HG03439 (cell line): ENCODE results near the gene SIDT2.
"Not testable (repeated sequence)": the region's sequence is repeated elsewhere in the genome, so short reads cannot be mapped to it uniquely, and the experiment has no call there.

Experiments used
- ATAC-seq: cut with Tn5 transposase; IDR thresholded peaks from one replicate; pipeline ENCODE4 v1.9.1; 2021; ENCODE audit warnings: mild to moderate bottlenecking, moderate library complexity; ENCODE audit not compliant: unreplicated experiment

SIDT2 gene

DNA sequence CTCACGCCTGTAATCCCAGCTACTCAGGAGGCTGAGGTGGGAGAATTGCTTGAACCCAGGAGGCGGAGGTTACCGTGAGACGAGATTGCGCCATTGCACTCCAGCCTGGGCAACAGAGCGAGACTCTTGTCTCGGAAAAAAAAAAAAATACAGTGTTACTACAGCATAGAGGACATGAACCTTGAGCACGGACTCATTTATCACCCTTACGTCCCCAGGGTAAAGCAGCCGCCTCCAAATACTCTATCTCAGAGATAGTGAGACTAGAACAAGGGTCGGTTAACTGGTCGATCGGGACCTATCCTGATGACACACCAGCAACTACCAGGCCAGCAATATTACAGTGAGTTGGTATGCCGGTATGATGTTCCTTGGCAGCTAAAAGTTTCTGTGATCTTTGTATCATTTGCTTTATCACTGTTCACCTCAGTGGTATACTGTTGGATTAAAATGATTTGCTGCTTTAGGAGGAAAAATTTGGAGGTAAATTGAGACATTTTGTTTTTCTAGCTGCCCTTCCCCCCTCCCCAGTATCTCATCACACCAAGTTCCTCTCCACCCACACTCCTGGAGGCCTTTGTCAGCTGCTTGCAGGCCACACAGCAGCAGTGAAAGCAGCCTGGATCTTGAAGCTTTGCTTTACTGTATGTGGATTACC is 7.0 kb upstream of the SIDT2 start:
- ATAC-seq, result no peak

DNA sequence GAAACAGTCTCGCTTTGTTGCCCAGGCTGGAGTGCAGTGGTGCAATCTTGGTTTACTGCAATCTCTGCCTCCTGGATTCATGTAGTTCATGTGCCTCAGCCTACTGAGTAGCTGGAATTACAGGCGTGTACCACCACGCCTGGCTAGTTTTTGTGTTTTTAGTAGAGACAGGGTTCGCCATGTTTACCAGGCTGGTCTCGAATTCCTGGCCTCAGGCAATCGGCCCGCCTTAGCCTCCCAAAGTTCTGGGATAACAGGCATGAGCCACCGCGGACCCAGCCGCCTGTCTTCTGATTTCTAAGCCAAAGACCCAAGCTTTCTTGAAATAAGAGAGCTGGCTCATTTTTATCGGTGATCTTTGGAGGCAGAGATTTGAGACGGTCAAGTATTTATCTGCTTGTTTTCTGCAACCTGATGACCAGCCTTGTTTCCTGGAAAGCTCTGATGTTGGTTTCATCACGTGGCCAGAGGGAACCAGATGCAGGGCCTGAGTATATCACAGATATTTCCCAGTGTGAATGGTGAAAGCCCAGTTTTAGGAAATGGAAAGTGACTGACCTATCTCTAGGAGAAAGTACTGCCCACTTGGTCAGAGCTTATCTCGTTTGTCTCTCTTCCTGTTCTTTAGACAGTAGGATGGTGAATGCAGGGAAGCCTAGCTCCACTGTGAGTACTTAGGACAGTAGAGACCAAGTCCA is 5.7 kb upstream of the SIDT2 start:
- no peak for ATAC-seq

DNA sequence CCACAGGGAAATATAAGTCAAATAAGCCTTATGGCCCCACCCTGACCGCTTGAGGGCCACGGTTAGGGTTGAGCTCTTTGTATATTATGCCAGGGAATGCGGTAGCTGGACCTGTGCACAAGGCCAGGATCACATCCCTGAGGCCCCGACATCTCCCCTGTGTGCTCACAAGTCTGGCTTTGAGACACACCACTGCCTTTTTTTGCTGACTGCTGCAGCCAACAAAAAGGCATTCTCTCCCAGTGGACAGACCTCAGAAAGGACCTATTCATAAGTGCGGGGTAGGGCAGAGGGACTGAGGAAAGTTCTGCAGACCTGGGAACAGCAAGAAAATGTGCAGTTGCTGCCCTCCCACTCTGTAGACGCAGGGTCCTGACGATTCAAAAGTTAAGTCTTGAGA is 3.4 kb upstream of the SIDT2 start:
- no peak for ATAC-seq

DNA sequence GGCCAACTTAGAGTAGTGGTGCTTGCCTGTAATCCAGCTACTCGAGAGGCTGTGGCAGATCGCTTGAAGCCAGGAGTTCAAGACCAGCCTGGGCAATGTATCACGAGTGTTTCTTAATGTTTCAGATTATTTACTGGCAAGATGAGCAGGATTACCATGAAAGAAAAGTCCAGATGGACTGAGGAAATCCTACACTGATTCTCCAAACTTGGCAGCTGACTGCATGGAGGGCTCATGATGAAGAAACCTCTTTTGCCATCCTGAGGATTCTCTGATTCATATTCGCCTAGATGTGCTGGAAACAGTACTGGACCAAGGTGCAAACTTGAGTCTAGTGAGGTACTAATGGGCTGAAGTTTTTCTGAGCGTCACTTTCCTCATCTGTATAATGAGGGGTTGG is 2.8 kb upstream of the SIDT2 start:
- no peak for ATAC-seq

DNA sequence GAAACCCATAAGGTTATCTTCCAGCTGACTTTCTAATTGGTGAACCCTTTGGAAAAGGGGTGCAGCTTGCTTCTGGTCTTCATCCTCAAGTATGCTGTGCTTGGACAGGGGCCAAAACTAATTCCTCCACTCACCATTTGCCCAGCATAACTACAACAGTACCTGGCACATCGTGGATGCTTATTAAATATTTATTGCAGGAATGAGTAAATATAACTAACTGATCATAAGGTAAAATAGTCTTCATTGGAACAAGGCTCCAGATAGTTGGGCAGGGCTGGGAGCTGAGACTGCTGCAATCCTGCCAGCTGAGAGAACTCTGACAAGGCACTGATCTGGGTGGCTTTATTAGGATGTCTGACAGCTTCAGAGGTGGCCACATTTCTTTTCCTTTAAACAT is 2.4 kb upstream of the SIDT2 start:
- no peak for ATAC-seq

DNA sequence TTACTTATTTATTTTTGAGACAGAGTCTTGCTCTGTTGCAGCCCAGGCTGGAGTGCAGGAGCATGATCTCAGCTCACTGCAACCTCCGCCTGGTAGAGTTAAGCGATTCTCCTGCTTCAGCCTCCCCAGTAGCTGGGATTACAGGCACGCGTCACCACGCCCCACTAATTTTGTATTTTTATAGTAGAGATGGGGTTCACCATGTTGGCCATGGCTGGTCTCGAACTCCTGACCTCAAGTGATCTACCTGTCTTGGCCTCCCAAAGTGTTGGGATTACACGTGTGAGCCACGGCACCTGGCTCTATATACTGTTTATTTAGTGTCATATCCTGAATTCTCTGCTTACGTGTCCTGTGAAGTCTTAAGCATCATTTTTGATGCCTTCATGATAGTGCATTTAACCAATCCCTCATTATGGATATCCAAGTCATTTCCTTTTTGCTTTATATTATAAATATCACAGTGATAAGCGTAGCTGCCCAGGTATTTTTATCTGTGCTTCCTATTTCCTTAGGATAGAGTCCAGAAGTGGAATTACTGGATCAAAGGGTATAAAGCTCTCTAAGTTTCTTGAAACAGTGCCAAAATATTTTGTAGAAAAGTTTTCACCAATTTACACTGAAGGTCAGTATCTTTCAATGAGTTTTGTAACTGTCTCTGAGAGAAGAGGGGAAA is 871 bp upstream of the SIDT2 start:
- no peak for ATAC-seq

DNA sequence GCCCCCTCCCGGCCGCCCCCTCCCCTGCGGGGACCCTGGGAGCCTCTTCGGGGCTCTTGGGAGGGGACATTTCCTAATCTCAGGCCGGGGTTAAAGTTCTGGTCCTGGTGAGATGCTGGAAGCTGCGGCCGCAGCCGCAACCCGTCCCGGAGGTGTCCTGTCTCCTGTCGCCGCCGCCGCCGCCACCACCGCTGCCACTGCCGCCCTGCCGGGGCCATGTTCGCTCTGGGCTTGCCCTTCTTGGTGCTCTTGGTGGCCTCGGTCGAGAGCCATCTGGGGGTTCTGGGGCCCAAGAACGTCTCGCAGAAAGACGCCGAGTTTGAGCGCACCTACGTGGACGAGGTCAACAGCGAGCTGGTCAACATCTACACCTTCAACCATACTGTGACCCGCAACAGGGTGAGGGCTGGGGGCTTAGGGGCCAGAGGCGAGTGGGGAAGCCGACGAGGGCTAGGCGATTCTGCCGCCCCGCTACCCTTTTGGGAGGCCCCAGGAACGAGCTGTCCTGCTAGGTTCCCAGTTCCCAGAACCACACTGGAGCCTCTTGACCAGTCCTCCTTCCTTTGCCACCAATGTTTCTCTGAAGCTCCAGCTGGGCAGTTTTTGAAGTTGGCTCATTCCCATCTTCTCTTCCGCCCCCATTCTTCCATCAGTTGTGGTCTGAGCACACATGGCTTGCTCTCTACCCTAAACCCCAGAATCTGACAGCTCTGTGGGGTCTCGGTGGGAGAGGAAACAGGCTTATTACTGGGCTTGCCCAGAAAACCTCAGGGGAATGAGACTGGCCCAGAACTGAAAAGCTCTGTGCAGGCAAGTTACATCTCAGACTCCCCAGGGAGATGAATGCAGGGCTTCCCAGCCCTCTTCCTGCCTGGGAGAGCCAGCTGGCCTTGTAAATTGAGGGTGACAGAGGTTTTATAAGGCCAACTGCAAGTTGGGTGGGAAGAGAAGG is 781 bp downstream of the SIDT2 start:
- ATAC-seq, result peak; percentile 34

DNA sequence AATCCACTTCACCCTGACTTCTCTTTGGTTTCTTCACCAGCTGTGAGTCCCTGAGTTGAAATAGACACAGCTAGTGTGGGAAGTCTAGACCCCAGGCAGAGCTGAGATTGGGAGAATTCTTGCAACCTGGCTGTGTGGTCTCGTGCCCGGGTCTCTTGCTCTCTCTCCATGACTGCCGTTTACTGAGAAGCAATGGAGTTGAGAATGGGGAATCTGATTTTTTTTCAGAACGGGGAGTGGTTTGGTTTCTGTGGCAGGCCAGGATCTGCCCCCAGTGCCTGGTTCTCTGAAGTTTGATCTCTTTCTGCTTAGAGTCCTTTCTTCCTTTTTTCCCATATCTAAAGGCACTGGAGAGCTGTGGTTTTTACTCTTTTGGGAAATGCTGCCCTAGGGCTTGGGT is 1.5 kb downstream of the SIDT2 start:
- ATAC-seq, result no peak

DNA sequence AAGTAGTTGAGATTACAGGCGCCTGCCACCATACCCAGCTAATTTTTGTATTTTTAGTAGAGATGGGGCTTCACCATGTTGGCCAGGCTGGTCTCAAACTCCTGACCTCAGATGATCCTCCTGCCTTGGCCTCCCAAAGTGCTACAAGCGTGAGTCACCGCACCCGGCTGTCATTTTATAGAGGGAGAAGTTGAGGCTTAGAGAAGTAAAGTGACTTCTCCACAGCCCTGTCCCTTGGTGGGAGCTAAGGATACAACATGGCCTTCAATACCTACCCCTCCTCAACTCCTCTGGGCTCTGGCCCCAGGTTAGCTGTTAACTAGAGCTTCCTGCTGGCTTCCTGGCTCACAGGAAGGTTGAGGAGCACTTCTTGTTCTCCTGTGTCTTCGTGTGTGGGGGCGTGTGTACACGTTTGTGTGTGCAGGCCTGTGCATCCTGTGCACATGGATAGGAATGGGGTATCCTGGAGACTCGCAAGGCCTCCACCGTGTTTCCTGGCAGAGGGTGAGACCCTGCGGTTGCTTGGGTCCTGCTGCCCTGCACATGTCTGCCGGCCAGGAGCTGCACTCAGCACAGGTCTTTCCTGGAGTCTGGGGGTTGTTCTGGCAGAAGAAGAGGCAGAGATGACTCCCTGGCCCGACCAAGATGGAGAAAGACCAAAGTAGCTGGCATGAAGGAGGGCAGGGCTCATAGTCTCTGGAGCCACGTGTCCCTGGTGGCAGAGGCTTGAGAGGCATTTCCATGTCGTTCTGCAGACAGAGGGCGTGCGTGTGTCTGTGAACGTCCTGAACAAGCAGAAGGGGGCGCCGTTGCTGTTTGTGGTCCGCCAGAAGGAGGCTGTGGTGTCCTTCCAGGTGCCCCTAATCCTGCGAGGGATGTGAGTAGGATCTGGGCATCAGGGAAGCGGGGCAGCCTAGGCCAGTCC is 2.4 kb downstream of the SIDT2 start:
- ATAC-seq, result no peak

DNA sequence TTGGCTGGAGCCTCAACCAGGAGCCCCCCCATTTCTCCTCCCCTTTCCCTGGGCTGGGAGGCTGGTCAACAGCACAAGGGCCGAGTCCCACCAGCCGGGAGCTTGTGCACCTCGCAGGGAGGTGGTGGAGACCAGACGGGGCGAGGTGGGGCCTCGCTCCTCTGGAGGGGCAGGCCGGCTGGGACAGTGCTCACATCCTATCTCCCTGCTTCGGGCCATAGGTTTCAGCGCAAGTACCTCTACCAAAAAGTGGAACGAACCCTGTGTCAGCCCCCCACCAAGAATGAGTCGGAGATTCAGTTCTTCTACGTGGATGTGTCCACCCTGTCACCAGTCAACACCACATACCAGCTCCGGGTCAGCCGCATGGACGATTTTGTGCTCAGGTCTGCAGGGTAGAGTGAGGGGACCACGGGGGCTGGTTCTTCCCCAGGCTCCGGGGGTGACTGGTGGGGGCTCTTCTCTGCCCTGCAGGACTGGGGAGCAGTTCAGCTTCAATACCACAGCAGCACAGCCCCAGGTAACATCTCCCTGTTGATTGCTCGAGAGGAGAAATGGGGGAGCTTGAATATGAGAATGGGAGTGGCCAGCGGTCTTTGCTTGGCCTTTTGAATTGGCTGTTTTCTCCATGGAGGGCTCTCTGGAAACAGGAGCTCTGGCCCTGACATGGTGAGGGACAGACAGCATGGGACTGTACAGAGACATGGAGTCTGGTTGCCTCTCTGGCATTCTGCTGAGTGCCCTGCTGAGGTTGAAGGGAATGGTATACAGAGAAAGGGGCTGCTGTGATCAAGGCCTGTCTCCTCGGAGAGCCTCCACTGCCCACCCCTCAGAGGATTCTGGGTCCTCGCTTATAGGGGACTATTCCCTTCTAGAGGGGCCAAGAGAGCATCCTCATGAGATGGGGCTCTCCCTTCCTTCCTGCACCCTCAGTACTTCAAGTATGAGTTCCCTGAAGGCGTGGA is 3.3 kb downstream of the SIDT2 start:
- ATAC-seq, result no peak

DNA sequence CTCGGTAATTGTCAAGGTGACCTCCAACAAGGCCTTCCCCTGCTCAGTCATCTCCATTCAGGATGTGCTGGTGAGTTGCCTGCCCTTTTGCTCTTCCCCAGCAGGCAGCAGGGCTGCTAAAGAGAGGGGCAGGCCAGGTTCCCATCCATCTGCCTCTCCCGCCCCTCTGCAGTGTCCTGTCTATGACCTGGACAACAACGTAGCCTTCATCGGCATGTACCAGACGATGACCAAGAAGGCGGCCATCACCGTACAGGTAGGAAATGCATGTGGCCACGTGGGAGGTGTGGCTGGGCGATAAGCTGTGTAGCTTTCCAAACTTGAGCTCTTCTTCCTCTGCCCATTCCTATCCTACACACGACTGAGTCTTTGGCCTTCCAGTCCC is 4.0 kb downstream of the SIDT2 start:
- ATAC-seq, result no peak

DNA sequence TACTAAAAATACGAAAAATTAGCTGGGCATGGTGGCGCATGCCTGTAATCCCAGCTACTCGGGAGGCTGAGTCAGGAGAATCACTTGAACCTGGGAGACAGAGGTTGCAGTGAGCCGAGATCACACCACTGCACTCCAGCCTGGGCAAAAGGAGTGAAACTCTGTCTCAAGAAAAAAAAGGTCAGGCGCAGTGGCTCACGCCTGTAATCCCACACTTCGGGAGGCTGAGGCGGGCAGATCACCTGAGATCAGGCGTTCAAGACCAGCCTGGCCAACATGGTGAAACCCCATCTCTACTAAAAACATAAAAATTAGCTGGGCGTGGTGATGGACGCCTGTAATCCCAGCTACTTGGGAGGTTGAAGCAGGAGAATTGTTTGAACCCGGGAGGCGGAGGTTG is 4.6 kb downstream of the SIDT2 start:
- not testable (repeated sequence) for ATAC-seq

DNA sequence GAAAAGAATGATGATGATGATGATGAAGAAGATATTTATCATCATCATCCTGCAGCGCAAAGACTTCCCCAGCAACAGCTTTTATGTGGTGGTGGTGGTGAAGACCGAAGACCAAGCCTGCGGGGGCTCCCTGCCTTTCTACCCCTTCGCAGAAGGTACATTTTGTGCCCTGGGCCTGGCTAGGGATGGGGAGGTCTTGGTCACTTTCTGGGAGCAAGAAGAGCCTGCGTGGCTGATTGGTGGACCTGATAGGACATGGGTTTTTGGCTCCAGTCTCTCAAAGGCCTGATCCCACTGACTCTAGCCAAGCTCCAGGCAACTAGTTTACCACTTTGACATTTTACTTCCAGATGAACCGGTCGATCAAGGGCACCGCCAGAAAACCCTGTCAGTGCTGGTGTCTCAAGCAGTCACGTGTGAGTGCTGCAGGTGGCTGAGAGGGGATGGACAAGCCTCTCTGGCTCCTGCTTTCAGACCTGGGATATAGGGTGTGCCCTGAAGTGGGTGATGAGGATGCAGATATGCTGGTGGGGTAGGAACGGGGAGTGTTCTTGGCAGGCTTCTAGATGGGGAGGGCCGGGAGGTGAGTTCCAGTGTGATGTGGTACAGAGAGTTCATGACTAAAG is 5.3 kb downstream of the SIDT2 start:
- no peak for ATAC-seq

DNA sequence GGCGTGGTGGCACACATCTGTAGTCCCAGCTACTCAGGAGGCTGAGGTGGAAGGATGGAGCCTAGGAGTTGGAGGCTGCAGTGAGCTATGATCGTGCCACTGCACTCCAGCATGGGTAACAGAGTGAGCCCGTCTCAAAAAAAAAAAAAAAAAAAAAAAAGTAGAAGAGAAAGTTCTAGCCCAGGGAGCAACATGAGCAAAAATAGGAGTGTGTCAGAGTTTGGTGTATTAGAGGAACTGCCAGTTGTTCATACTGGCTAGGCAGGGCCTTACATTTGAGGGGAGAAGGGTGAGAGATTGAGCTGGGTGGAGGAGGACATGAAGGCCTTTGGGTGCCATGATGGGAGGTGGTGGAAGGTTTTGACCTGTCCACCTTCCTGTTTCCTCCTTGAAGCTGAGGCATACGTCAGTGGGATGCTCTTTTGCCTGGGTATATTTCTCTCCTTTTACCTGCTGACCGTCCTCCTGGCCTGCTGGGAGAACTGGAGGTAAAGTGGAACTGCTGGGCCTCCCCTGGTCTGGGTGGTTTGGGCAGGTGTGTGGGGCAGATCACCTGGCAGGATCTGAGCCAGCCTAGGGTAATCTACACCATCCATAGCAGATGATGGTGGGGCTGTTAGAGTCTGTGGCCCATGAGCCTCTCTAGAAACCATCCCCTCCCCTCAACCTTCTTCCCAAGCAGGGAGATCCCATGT is 7.3 kb downstream of the SIDT2 start:
- no peak for ATAC-seq

DNA sequence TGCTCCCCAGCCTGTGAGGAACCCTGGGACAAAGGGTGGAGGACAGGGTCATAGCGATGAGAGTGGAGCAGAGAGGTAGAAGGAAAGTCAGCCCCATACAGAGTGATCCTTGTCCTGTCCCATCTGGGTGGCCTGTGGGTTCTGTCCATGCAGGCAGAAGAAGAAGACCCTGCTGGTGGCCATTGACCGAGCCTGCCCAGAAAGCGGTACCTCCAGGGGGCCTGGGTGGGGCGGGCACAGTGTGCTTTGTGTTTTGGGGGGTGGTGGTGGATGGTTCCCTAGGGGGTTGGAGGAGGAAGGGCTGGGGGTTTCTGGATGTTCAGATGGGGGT is 7.9 kb downstream of the SIDT2 start:
- no peak for ATAC-seq

DNA sequence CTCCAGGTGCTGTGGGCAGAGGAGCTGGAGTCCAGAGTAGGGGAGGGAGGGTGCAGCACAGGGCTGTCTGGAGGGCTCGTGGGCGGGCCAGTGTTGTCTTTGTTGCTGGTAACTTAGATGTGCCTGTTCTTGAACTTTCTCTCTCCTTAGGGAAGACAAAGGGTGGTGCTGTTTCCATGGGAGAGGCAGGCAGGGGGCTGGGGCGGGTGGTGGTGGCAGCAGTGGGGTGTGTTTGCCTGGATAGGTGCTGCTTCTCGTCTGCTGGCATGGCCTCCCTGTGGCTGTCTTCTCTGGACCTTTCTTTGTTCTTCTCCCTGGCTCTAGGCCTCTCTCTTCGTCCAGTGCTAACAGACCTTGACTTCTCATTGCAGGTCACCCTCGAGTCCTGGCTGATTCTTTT is 8.5 kb downstream of the SIDT2 start:
- no peak for ATAC-seq

DNA sequence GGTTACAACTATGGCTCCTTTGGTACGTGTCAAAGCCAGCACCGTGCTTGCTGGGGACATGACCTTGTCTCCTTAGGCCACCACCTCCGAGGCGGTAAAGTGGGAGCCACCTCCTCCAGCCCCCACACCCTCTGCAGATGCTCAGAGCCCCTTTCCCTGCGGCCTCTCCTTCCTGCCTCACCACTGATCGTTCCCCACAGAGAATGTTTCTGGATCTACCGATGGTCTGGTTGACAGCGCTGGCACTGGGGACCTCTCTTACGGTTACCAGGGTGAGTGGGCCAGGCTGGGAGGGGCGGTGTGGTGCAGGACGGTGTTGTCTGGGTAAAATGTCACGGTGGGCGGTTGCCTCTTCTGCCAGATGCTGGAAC is 8.9 kb downstream of the SIDT2 start:
- no peak for ATAC-seq

DNA sequence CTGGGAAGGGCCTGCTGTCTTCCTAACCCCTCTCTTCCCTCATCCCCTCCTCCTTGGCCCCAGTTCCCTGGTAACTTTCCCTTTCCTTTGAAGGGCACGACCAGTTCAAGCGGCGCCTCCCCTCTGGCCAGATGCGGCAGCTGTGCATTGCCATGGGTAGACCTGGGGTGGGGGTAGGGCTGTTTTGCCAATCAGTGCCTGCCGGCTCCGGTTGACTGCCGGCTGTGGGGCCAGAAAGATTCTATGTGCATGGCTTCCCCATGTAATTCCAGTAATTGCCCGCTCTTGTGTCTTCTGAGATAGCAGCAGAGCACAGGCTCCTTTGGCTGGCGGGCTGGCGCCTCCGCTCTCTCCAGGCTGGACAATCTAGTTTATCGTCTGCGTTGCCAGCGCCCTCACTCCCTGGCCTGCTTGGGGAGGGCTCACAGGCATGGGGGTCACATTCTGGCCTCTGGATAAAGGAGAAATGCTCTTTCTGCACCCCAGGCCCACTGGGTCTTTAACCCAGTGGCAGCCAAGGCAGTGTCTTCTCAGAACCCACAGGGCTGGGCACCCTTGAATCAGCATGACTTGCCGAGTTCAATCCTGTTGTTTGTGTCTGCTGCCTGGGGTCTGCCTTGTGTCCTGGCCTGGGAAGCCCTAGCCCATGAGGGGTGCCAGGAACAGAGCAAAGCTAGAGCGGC is 9.4 kb downstream of the SIDT2 start:
- ATAC-seq, result no peak
